Heart left ventricle (tissue), 16 donors: Measurements from ENCODE around the gene BOD1. TPM values are rescaled to one million over a fixed set of nuclear protein-coding genes. Genes with fewer than 3 reads are reported as not detected.
A peak's percentile ranks its signal among the peaks of the same experiment; 100 is the strongest.

Experiments used
- ATAC-seq, 4 donors: fragments of 200-7000 bp; cut with Tn5 transposase; one replicate each; pipeline ENCODE4 v1.9.1; 2020 to 2022; ENCODE audit warnings: moderate library complexity in 4 of 4, mild to moderate bottlenecking in 3 of 4, moderate number of reproducible peaks in 1 of 4
- DNase-seq, 5 donors: peaks; one replicate each; pipeline ENCODE4 v3.0.0-alpha.2; 2020
- H3K27ac ChIP-seq, 12 donors: fragments of 200-600 bp; sonication (generic) in 4 of 12; one replicate each; pipeline versions ENCODE4 v1.5.0 to v1.8.0; 2016 to 2022; ENCODE audit warnings: mild to moderate bottlenecking in 2 of 12
- H3K27me3 ChIP-seq, 9 donors: fragments of 200-600 bp; sonication (generic) in 2 of 9; one replicate each; pipeline versions ENCODE4 v1.5.1 to v1.8.0; 2016 to 2022; ENCODE audit warnings: mild to moderate bottlenecking in 3 of 9
- H3K36me3 ChIP-seq, 9 donors: fragments of 200-600 bp; sonication (generic) in 2 of 9; one replicate each; pipeline versions ENCODE4 v1.5.0 to v1.8.0; 2018 to 2022; ENCODE audit warnings: mild to moderate bottlenecking in 2 of 9
- H3K4me1 ChIP-seq, 12 donors: fragments of 200-600 bp; sonication (generic) in 4 of 12; one replicate each; pipeline versions ENCODE4 v1.5.0 to v1.8.0; 2016 to 2022; ENCODE audit warnings: mild to moderate bottlenecking in 3 of 12
- H3K4me3 ChIP-seq, 12 donors: fragments of 200-600 bp; sonication (generic) in 4 of 12; one replicate each; pipeline versions ENCODE4 v1.5.0 to v1.8.0; 2017 to 2022; ENCODE audit warnings: mild to moderate bottlenecking in 9 of 12, moderate library complexity in 4 of 12
- H3K9me3 ChIP-seq, 12 donors: fragments of 200-600 bp; sonication (generic) in 4 of 12; one replicate each; pipeline versions ENCODE4 v1.5.0 to v1.8.0; 2016 to 2022; ENCODE audit warnings: mild to moderate bottlenecking in 1 of 12
- CTCF ChIP-seq, 12 donors: fragments of 200-600 bp; sonication (generic) in 4 of 12; IDR thresholded peaks; one replicate each; pipeline versions ENCODE4 v1.5.0 to v1.8.0; 2018 to 2022; ENCODE audit warnings: antibody characterized with exemption in 12 of 12, mild to moderate bottlenecking in 5 of 12
- POLR2A ChIP-seq, 2 donors: fragments of 450-650 bp; IDR thresholded peaks; one replicate each; pipeline ENCODE4 v1.6.1; 2017; ENCODE audit warnings: antibody characterized with exemption in 2 of 2, mild to moderate bottlenecking in 2 of 2, moderate library complexity in 2 of 2
- WGBS, 4 donors: extraction: QIAGEN DNeasy Blood & Tissue Kit in 2 of 4; methylation state at CpG; one replicate each; pipeline versions ENCODE4 v1.1.5 to v1.1.7; 2013 to 2018; 5-methylcytosine and 5-hydroxymethylcytosine counted together
- intact Hi-C, 10 donors: fragments of 100-400 bp; cut with DNase I; formaldehyde crosslinking; loops; one replicate each; pipeline versions ENCODE4 v1.11.1 to v1.14.2; 2022
- polyA plus RNA-seq, 2 donors: library from polyadenylated mRNA; stranded (reverse); fragments of 200-250 nt; gene quantifications; one replicate each; pipeline ENCODE4 v1.2.3, GENCODE V29; 2013
- total RNA-seq, 9 donors: library from RNA; depleted of rRNA in 2 of 9; stranded (reverse); fragments of >200 nt in 2 of 9; fragmentation: NEBNext Ultra II Directional in 3 of 9; extraction: Animal tissue kit (Norgen Biotek cat#: 25700) in 3 of 9; gene quantifications; one replicate each; pipeline versions ENCODE4 v1.1.0 to v1.2.4, GENCODE V29; 2016 to 2023
- donor health status: ischemic (EF 13 %, LVEDD 7.1; RV severe dilation, severe dysfunction).
- donor health status: healthy with polysubstance abuse.
- donor health status: DM: no; HTN: yes; CAD: no.
- donor health status: DM: no; HTN: no; CAD: no.
- donor health status: ischemic (EF 25% LVEDD 6.9; RV normal size, moderate dysfunction).
- donor health status: ischemic (EF 25% LVEDD 5.7; RV mildly dilated, moderate dysfunction).
- donor health status: healthy.
- donor health status: DM: yes; HTN: yes; CAD: no.
- donor health status: ischemic (EF 35%, LVEDD 5.7; RV mildly dilated, moderate dysfunction).
- donor health status: nonischemic (EF 11% LVEDD 7.7; RV severe dilation, severe dysfunction).
- donor health status: DM: yes; HTN: yes; CAD: no.
- donor health status: PGD.
- donor health status: ischemic (EF 29% LVEDD 5.4; RV normal size, mild dysfunction).
- donor health status: nonischemic (EF 23%, LVEDD 6.1; RV moderate dilation, normal function).

The BOD1 gene
- total and polyA plus RNA-seq, 11 donors: 21.6 to 51.0 (median 38.3) TPM

- intact Hi-C loops: loop anchor here in 1 of 10 donors (10.0 kb wide), 2 partner anchors 271 to 701 kb away; partner anchors contain the start of gene CPEB4
- no peaks in the 10 kb centered on the region for H3K9me3 ChIP-seq
- H3K4me3 ChIP-seq: no peak overlapping the region
- ATAC-seq: no peak
- H3K4me1 ChIP-seq: peaks cover 0 to 56% (median 35%) of the 10 kb centered on the region in 12 donors
- peaks cover 0 to 51% (median 47%) of the 10 kb centered on the region in 9 donors for H3K36me3 ChIP-seq
- no peak for DNase-seq
- 81 to 86% (median 84%) methylated on average over 8 of the region's 8 CpGs for WGBS, 4 donors
- no peak for TF ChIP-seq POLR2A (IDR thresholded peaks at IDR 0.05)
- TF ChIP-seq CTCF (IDR thresholded peaks at IDR 0.05): no peak
- no peaks in the 10 kb centered on the region for H3K27me3 ChIP-seq
- peak overlapping the region in 1 of 12 donors; percentile 2 for H3K27ac ChIP-seq
Measured at GRCh38 chr5:173613433-173614159, 2.9 kb downstream of the BOD1 start.

DNA sequence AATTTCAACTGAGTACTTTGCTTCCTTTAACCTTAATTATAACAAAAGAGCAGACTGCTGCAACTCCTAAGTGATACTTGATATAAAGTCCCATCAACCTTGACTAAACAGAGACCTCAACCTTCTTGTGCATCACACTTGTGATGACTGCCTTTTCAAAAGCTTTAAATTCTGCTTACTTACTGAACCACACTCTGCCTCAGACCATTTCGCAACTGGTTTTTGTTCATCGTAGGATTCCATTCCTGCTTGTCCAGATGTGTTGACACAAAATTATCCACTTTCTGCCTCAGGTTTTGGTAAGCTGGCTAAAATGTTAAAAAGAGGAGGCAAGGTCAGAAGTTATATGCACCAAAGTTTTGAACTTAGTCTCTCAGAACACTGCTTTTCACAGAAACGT lies 3.5 kb downstream of the BOD1 start:
- TF ChIP-seq CTCF (IDR thresholded peaks at IDR 0.05): no peak
- TF ChIP-seq POLR2A (IDR thresholded peaks at IDR 0.05): no peak
- Histone ChIP-seq H3K36me3 (peaks cover 0 to 57% (median 53%) of the 10 kb centered on the region in 9 donors), H3K27me3 (no peaks in the 10 kb centered on the region), H3K4me1 (peaks cover 0 to 56% (median 35%) of the 10 kb centered on the region in 12 donors), H3K9me3 (no peaks in the 10 kb centered on the region), H3K4me3 (no peak overlapping the region), H3K27ac (no peak overlapping the region)
- DNase-seq (no peak), ATAC-seq (no peak)
- WGBS, 4 donors: 69 to 75% (median 74%) methylated on average over 3 of the region's 3 CpGs
- intact Hi-C loops: loop anchor here in 1 of 10 donors (10.0 kb wide), 2 partner anchors 272 to 702 kb away; partner anchors contain the start of gene CPEB4

DNA sequence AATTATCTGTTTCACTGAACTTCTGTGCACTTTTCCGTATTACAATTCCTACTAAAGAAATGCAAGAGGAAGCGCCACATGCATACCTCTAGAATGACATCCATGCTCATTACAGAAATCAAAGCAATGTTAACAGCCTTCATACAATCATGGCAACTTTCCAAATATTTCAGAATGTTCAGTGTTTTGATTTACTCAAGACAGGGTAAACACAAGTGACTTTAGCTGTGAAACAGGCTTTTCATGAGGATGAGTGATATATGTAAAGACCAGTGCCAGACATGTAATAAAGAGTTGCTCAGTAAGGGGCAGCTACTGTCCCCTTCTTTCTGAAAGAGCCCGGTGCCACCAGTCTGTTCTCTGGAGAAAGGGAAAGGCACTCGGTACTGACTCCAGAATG lies 4.7 kb downstream of the BOD1 start:
- 73 to 82% (median 81%) methylated on average over 4 of the region's 4 CpGs for WGBS, 4 donors

More for the DNA sequence above, 4.7 kb downstream of the BOD1 start:
- Histone ChIP-seq H3K9me3 (no peaks in the 10 kb centered on the region), H3K27me3 (no peaks in the 10 kb centered on the region), H3K27ac (peak overlapping the region in 1 of 12 donors; percentile 24), H3K4me3 (no peak overlapping the region), H3K36me3 (peaks cover 0 to 70% (median 66%) of the 10 kb centered on the region in 9 donors), H3K4me1 (peaks cover 0 to 47% (median 32%) of the 10 kb centered on the region in 12 donors)
- intact Hi-C loops: loop anchor here in 1 of 10 donors (10.0 kb wide), 2 partner anchors 273 to 703 kb away; partner anchors contain the start of gene CPEB4
- ATAC-seq (no peak), DNase-seq (no peak)
- TF ChIP-seq CTCF (IDR thresholded peaks at IDR 0.05): no peak
- TF ChIP-seq POLR2A (IDR thresholded peaks at IDR 0.05): no peak
